K562 treated with DMSO at 1 percent for 24 hours (cell line): ENCODE measurements around the gene CNBD2. TPM values are rescaled to one million over a fixed set of nuclear protein-coding genes. Genes with fewer than 3 reads are reported as not detected.

Source experiments
- total RNA-seq: library from RNA; unstranded; fragments of 300-600 nt; gene quantifications from 2 replicates; pipeline ENCODE4 v1.2.3, GENCODE V29; 2022; ENCODE audit warnings: low read depth; ENCODE audit not compliant: insufficient read depth

The CNBD2 gene
- 6.9 and 7.7 TPM in 2 replicates for total RNA-seq

GRCh38 chr20:35967979-35968640 is at the start of gene CNBD2:
CNBD2 (plus strand) TSS chr20:35968590; CDS start chr20:35968763, 173 bp downstream.

DNA sequence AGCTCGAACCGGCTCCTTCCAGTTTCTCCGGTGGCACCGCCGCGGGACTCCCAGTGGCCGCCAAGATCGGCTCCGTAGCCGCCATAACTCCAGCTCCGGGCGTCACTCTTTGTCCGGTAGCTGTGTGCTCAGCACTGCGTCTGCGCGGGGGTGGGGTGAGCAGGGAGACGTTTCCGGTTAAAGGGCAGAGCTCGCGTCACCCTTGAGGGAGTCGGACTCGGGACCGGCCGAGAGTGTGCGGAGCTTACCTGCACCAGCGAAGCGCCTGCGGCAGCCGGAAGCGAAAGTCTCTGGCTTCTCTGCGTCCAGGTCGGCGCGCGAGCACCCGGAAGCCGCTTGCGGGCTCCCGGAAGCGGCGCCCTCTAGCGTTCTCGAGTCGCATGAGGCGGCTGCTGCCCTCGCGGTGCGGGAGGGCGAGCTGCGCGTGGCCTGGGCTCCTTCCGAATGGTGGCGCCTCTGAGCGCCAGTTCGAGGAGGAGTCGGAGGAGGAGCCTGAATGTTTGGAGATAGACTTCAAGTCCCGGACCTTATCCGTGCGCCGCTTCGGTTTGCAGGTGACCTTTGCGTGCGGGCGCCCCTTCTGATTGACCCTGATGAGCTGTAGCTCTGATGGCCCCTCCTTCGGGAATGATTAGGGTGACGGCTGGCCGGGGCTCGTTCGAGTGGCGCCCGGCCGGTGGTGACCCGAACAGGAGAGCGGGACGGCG is 14.0 kb upstream of the CNBD2 start, which contains the start of gene SCAND1:
Gene SCAND1 (minus strand): TSS at position 303 of the 707 bp plus-strand sequence. CDS start 218 bp downstream, at position 85.

Other genes starting within 250 kb of the CNBD2 start
- 134 and 140 TPM in 2 replicates for gene RBM39, start 226.3 kb upstream of the CNBD2 start, total RNA-seq
- gene PHF20, start 196.6 kb upstream of the CNBD2 start, total RNA-seq: 32.3 and 38.9 TPM in 2 replicates
- 202 and 236 TPM in 2 replicates for gene SCAND1, start 14.1 kb upstream of the CNBD2 start, total RNA-seq
- gene EPB41L1, start 186.2 kb downstream of the CNBD2 start, total RNA-seq: 4.2 and 5.3 TPM in 2 replicates